Stimulated activated CD8-positive, alpha-beta memory T cell treated with anti-CD3 and anti-CD28 coated beads, Interleukin-7, amount 100 ng/mL, for 4 hours (primary cell): Measurements from ENCODE around the gene CTTNBP2.

Experiments
- DNase-seq, 2 donors: peaks; one replicate each; pipeline ENCODE4 v3.0.0-alpha.2; 2020; ENCODE audit warnings: low read depth in 2 of 2

Gene CTTNBP2

DNA sequence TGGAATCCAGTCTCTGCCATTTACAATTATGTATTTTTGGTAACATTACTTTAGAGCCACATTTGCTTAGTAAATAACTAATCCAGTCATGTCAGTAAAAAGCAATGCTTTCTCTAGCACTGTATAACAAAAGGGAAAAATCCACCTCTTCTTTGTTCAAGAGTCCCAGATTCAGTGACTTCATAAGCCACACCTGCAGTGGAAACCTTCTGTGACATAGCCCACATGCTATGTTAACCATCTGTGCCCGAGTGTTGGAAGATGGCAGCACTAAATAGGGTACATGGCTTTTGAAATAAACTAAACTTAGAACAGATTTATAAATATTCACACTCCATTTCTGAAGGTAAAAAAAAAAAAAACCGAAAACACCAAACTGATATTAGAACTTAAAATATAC lies 83.0 kb downstream of the CTTNBP2 start:
- DNase-seq: no peak

DNA sequence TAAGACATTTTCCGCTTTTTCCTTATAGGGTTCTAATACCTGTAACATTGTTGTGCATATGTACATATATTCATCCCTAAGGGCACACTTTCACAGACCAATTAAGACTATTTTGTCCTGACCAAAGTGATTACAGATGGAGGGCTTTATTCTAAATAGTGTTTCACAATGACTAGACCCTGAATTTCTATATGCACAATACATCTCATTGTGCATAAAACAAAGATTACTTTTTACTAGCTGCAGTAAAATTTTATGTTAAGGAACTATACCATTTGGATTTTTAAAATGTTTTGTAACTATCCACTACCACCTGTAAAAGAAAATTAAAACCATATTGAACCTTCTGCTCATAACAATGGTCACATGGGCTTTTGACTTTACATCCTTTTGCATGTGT lies 87.8 kb downstream of the CTTNBP2 start:
- DNase-seq: no peak

DNA sequence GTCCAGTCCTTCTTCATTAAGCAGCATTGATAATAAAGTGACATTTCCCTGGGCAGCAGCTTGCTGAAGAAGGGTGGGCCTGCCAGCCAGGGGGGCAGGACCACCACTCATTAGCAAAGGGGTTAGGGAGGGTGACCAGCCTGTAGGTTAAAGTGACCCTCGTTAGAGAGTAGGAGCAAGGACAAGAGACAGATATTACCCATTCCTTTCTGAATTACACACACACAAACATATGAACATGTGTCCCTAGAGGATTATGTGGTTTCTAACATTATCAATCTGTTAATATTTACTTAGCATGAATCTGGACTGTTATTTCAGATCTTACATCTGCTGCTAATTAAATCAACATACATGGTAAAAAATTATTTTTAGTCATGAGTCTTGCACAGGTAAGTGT lies 88.9 kb downstream of the CTTNBP2 start:
- DNase-seq: no peak

DNA sequence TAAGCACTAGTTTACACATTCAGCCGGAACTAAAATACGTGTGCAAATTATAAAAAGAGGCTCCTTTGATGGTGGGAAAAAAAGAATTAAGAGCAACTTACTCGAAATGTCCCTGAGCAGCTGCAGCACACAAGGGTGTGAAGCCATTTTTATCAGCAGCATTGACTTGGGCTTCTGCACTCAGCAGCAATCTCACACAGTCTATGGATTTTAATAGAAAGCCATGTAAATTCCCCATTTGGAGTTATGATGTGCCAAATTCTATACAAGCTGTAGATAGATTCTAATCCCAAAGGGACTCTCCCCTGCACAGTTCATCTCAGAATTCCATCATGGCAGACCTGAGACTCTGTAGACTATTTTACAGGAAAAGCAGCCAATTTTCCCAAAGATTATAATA lies 90.5 kb downstream of the CTTNBP2 start:
- no peak for DNase-seq

DNA sequence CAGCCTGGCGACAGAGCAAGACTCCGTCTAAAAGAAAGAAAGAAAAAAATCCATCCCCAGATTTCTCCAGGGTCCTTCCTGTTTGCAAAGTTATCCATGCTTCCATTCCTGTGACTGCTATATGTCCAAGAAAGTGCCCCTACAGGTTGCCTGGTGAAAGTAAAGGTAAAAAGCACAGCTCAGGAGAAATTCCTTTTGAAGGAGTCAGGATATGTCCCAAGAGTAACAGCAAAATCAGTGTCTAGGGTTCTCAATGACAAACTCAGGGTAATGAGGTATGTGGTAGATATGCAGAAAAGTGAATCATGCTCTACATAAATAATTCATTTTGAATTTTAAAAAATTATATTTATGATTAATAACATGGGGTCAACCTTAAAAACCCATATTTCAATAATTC lies 91.5 kb downstream of the CTTNBP2 start:
- DNase-seq: no peak

DNA sequence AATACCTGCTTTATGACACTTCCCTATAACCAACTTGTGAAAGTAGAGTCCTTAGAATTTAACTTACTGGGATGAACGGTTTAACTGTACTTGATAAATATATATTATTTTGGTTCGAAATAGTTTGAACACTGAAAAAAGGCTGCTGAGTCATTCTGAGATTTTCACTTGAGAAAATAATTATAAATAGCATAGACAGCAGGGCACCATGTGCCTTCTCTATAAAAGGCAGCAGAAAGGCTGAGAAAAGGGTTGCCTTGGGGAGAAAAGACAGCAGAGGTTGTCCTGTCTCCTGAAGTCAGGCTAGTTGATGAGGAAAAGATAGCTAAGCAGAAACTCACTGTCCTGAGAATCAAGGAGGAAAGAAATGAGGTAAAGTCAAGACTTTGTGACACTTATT lies 92.4 kb downstream of the CTTNBP2 start:
- no peak for DNase-seq

DNA sequence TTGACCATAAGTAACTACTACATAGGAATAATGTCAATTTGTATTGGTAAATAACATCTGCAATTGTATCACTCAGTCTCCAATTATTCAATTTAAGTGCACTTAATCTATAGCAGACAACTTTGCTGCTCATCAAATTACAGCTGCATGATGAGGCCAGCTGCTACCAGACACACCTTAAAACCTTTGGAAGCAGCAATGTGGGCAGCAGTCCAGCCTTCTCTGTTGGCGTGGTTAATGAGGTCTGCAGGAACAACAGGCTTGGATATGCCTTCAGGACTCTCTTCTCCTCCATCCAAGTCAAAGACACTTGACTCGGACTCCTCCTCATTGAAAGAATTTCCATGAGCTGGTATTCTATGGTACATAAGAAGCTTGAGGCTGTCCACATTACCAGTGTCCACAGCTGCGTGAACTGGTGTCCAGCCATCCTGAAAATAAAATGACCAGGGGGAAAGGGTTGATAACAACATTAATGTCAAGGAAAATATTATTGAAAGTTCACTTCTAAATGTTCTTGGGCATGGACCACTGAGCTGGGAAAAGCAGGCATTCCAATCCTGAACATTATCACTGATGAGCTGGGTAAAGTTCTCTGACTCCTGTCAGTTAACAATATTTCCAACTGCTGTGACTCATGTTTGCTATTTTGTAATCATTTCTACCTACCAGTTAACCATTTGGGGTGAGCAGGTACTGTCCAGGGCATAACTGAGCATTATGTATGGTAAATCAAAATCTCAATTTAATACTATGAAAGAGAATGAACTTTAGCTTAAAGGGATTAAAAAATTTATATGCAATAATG lies 95.7 kb downstream of the CTTNBP2 start:
- DNase-seq: no peak

DNA sequence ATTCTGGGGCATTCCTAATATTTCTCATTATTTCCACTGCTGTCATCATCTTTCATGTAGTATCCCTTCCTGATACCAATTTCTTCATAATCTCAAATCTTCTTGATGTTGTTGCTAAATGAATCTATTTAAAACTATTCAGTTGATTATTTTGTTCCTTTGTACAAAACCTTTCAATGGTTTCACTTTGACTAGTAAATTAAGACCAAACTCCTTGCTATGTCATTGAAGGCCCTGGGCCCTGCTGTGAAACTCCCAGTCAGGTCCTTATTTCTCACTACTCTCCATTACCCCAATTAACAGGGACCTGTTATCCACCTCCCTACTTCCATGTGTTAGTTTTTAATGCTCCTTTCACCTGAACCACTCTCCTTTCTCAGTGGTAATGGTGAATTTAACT lies 97.0 kb downstream of the CTTNBP2 start:
- no peak for DNase-seq

DNA sequence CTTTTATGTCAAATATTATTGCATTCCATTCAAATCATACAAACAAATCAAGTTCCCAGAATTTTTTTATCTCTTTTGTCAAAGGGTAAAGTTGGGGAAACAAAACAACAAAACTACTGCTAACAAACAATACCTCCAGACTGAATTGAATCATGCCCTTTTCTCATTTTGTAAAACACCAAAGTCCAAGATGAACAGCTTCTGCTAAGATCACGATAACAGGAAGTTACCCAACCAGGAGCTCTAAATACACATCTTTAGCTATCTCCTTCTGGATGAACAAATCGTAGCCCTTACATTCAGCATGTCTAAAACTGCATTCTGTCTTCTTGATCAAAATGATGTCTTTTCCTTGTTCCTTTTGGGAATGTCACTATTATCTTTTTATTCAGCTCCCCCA lies 97.4 kb downstream of the CTTNBP2 start:
- DNase-seq: no peak

DNA sequence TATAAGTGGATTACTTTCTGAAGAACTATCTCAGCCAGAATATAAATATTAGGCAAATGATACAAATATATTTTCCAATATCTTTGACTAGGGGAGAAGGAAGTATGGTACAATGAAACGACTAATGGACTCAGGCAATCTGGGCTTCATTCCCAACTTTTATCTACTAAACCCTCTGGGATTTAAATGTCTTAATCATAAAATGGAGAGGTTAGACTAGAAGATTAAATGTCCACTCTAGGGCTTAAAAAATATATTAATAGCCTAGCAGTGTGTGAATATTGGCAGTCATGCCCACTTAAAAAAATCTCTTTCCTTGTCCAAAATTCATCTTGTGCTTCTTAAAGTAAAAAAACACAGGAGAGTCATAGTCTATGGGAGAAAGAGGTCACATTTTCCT lies 98.3 kb downstream of the CTTNBP2 start:
- DNase-seq: no peak

DNA sequence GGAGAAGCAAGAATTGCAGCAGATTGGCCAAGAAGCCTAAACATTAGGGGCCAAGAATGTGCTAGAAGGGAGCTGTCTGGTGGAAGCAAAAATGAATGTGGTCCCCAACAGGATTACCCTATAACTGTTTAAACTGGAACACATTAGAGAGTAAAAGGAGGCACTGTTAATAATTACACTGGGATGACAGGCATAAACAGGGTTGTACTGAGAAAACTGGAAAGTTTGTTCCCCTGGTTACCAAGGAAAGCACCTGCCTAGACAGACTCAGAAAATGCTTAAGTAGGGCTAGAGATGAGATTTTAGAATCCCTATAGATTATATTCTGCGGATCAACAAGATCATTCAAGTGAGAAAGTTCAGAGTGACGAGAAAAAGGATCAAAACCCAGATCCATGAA lies 100.8 kb downstream of the CTTNBP2 start:
- no peak for DNase-seq

DNA sequence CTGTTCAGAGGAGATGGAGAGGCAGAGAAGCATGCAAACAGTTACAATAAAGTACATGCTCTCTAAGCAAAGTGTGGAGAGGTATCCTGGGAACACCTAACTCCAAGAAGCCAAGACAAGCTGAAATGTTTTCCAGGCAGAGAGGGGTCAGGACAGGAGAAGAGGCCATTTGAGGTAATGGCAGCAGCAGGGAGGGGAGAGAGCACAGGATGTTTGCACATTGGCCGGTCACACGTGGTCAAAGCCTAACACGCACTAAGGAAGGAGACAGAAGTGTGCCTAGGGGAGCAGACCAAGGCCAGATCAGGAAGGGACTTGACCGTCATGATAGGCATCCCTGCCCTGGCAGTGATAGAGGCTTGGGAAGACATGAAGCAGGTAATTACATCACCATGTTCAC lies 101.5 kb downstream of the CTTNBP2 start:
- DNase-seq: no peak

DNA sequence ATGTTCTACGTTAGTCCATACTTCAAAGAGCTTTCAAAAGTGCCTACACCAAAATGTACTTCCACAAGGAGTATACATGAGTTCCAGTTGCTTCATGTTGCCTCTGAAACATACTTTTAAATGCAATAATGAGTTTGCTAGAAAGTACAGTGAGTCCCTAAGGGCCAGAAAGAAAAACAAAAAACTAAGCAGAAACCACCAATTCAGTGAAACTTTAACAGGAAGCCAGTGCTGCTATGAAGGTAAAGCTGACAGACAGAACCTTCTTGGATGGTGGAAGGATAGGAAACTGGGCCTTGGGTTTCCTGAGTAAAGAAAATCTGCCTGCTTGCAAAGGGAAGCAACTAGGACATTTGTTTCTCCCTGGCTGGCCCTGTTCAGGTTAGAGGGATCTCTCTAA lies 104.2 kb downstream of the CTTNBP2 start:
- DNase-seq: no peak

DNA sequence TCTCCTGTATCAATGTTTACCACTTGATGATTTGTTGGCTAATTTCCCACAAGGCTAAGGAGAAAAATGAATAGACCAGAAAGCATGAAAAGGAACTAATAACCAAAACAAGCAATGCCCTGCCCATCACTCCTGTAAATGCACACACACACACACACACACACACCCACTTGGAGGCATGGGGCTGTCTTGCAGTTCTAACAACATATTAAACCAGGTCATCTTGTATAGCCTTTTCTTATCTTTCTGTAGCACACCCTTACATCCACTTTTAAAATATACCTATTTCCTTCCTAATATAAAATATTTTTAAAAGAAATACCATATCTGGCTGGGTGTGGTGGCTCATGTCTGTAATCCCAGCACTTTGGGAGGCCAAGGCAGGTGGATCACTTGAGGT lies 105.3 kb downstream of the CTTNBP2 start:
- no peak for DNase-seq

DNA sequence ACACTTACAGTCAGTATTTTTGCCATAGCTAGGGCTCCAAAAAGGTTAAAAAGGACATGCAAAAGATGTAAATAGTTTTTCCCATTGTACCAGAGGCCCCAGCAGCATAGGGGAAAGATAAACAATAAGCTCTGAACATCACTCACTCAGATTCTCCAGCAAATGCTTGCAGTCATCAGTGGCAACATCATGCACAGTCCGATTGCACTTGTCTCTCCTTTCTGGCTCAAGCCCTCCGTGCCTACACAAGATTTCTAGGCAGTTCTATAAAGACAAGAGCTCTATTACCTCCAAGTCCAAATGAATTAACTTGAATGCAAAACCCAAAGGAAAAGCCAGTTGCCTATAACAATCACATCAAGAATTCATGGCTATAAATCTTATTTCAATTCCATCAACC lies 106.3 kb downstream of the CTTNBP2 start:
- DNase-seq: no peak

DNA sequence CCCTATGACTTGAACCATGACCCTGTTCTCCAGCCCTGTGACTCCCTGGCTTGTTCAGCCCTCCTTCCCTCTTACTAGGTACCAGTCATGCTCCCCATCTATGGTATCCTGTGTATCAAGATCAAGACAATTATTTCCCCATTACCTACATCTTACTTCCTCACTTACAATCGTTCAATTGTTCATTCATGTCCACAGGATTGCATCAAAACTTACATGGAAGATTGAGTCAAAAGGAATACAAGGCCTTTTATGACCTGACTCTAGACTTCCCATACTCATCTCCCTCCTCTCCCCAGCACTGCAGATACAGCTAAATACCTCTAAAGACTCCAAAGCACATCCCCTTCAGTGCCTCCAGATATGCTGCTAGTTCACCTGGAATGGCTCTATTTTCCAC lies 109.2 kb downstream of the CTTNBP2 start:
- no peak for DNase-seq

DNA sequence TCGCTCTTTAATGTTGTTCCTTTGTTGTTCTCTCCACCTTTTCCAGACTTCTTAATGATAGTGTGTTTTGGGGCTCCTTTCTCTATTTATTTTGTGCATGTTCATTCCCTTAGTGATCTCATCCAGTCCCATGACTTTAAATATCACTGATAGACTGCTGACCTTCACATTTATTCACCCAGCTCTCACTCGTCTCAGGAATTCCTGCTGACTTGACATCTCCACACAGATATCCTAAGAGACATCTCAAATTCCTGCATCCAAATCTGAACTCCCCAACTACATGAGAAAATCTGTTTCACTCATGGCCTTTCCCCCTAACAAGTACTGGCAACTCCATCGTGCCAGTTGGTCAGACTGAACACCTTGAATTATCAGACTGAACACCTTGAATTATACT lies 111.2 kb downstream of the CTTNBP2 start:
- DNase-seq: no peak

DNA sequence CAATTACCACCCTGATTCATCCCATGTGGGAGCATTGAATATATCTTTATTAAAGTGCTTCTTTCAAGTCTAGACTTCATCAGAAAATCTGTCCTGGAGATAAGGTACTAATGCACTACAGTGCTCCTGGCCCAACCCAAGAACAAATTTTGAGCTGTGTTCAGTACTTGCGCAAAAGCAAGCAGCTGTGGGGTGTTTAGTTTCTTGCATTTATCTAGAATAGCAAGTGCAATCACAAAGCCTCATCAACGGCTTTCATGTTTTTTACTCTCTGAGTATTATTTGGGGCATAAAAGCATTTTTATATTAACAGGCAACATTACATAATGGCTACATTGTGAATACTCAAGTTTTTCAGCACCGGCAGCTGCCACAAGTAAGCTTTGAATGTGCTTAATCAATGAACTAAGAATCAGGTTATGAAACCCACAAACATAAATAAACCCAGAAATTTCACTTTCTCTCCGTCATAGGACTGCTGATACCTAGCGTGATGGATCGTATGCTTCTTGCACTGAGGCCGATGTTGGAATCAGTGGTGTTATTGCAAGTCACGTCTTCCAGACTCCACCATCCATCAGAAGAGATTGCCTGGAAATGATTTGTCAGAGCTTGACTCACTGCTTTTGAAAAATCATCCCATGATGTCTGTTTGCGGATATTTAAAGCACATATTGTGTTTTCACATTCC lies 113.1 kb downstream of the CTTNBP2 start:
- no peak for DNase-seq

DNA sequence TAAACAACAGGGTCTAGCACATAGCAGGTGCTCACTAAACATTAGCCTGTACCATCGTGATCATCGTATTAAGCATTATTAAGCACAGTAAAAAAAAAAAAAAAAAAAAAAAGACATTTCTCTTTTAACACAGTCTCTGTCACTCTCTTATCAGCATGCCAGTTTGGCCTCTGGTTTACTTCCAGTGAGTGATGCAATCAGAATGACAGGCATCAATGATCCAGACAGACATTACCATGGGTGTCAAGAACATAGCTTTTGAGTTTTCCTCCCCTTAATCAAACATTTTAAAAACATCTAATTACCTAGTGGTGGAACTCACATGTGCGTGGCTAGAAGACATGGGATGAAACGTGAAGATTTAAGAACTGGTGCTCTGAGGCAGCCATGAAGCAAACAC lies 115.8 kb downstream of the CTTNBP2 start:
- DNase-seq: no peak

DNA sequence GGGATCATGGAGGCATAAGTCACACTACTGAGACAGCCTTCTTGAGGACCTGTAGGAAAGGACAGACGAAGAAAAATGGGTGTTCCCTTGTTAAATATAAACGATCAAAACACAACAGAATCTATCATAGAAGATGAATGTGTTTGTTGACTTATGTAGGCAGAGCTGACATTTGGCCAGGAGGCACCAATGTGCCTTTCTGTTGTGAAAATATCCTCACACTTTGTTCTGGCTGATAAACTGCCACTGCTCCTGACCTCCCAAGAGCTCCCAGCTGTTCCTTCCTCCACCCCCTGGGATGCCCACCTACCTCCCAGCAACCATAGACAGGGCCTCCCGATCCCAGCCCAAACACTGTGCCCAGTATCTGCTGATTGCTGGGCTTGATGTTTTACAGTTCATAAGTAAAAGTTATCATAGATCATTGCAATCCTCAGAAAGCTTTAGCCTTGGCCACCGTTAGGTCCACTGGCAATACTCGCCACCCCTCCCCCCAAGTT lies 116.6 kb downstream of the CTTNBP2 start:
- no peak for DNase-seq

DNA sequence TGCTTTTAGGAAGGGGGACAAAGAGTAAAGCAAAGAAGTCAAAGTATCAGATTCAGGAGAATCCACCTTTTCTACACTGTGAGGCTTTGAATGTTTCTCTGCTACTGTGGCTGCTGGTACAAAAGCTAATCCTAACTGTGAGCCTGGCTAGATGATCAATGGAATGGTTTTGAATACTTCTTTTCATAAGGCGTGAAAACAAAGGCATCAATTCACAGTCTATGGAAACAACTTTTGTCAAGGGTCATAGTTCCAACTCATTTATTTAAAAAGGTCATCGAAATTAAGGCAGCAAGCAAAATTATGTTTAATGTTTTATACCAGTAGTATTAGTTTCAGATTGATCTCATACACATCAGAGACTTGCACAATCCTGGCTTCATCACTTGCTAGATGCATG lies 118.1 kb downstream of the CTTNBP2 start:
- no peak for DNase-seq

DNA sequence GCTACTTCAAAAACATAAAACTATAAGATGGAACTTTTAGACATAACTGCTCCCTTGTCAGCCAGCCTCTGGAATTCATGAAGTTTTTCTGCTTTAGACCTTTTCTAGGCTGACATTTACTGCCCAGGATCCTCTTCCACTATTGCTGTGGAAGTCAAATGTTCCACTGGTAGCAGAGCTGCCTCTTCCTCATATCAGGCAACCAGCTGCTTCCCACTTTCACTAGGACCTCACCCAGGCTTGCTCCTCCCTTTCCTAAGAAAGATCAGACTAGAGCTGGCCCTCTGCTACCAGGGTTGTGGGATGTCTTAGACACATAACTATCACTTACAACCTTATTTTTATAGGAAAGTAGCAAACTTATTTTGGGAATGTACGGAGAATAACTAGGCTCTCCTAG lies 121.5 kb downstream of the CTTNBP2 start:
- DNase-seq: no peak
